ENCODE measurements around the gene FAM83C. TPM values are rescaled to one million over a fixed set of nuclear protein-coding genes. Genes with fewer than 3 reads are reported as not detected.

The FAM83C gene
- total RNA-seq, 1 experiment from 2014 or later = not detected

- Histone ChIP-seq H3K4me3 (ENCODE audit: insufficient read depth, low read depth, low read length) (no peak overlapping the region), H3K36me3 (replicated peaks; ENCODE audit: control insufficient read depth, insufficient read depth, low read length) (no peaks in the 10 kb centered on the region), H3K27me3 (ENCODE audit: control insufficient read depth, insufficient read depth, low read length) (no peaks in the 10 kb centered on the region)
- peak; percentile 69 for DNase-seq
Observed at GRCh38 chr20:35297155-35297554, 4.9 kb upstream of the FAM83C start.

- no peaks in the 10 kb centered on the region for H3K36me3 ChIP-seq (replicated peaks; ENCODE audit: control insufficient read depth, insufficient read depth, low read length)
- DNase-seq = peak; percentile 75
- H3K4me3 ChIP-seq (ENCODE audit: insufficient read depth, low read depth, low read length) = no peak overlapping the region
- no peaks in the 10 kb centered on the region for H3K27me3 ChIP-seq (ENCODE audit: control insufficient read depth, insufficient read depth, low read length)
Observed at GRCh38 chr20:35296101-35296554, 3.9 kb upstream of the FAM83C start.

- H3K36me3 ChIP-seq (replicated peaks; ENCODE audit: control insufficient read depth, insufficient read depth, low read length) = no peaks in the 10 kb centered on the region
- H3K4me3 ChIP-seq (ENCODE audit: insufficient read depth, low read depth, low read length) = no peak overlapping the region
- no peaks in the 10 kb centered on the region for H3K27me3 ChIP-seq (ENCODE audit: control insufficient read depth, insufficient read depth, low read length)
- no peak for DNase-seq
Observed at GRCh38 chr20:35295674-35296073, 3.4 kb upstream of the FAM83C start.

GRCh38 chr20:35295058-35295457 is 2.8 kb upstream of the FAM83C start:
- Histone ChIP-seq H3K36me3 (replicated peaks; ENCODE audit: control insufficient read depth, insufficient read depth, low read length) (no peaks in the 10 kb centered on the region), H3K27me3 (ENCODE audit: control insufficient read depth, insufficient read depth, low read length) (no peaks in the 10 kb centered on the region), H3K4me3 (ENCODE audit: insufficient read depth, low read depth, low read length) (no peak overlapping the region)
- no peak for DNase-seq

- no peaks in the 10 kb centered on the region for H3K27me3 ChIP-seq (ENCODE audit: control insufficient read depth, insufficient read depth, low read length)
- peak; percentile 29 for DNase-seq
- no peak overlapping the region for H3K4me3 ChIP-seq (ENCODE audit: insufficient read depth, low read depth, low read length)
- no peaks in the 10 kb centered on the region for H3K36me3 ChIP-seq (replicated peaks; ENCODE audit: control insufficient read depth, insufficient read depth, low read length)
Observed at GRCh38 chr20:35294293-35294685, 2.1 kb upstream of the FAM83C start.

- DNase-seq = peak; percentile 26
- no peak overlapping the region for H3K4me3 ChIP-seq (ENCODE audit: insufficient read depth, low read depth, low read length)
- no peaks in the 10 kb centered on the region for H3K36me3 ChIP-seq (replicated peaks; ENCODE audit: control insufficient read depth, insufficient read depth, low read length)
Observed at GRCh38 chr20:35293303-35294292, 1.4 kb upstream of the FAM83C start.

GRCh38 chr20:35292504-35293285 is 470 bp upstream of the FAM83C start:
- peak; percentile 52 for DNase-seq
- H3K36me3 ChIP-seq (replicated peaks; ENCODE audit: control insufficient read depth, insufficient read depth, low read length) = no peaks in the 10 kb centered on the region
- no peak overlapping the region for H3K4me3 ChIP-seq (ENCODE audit: insufficient read depth, low read depth, low read length)
- no peaks in the 10 kb centered on the region for H3K27me3 ChIP-seq (ENCODE audit: control insufficient read depth, insufficient read depth, low read length)

More at GRCh38 chr20:35293303-35294292, 1.4 kb upstream of the FAM83C start:
- no peaks in the 10 kb centered on the region for H3K27me3 ChIP-seq (ENCODE audit: control insufficient read depth, insufficient read depth, low read length)

GRCh38 chr20:35290887-35291417 is 1.3 kb downstream of the FAM83C start:
- Histone ChIP-seq H3K27me3 (ENCODE audit: control insufficient read depth, insufficient read depth, low read length) (no peaks in the 10 kb centered on the region), H3K36me3 (replicated peaks; ENCODE audit: control insufficient read depth, insufficient read depth, low read length) (no peaks in the 10 kb centered on the region), H3K4me3 (ENCODE audit: insufficient read depth, low read depth, low read length) (no peak overlapping the region)
- no peak for DNase-seq

- no peaks in the 10 kb centered on the region for H3K27me3 ChIP-seq (ENCODE audit: control insufficient read depth, insufficient read depth, low read length)
- peak; percentile 46 for DNase-seq
- H3K4me3 ChIP-seq (ENCODE audit: insufficient read depth, low read depth, low read length) = no peak overlapping the region
- H3K36me3 ChIP-seq (replicated peaks; ENCODE audit: control insufficient read depth, insufficient read depth, low read length) = no peaks in the 10 kb centered on the region
Observed at GRCh38 chr20:35290186-35290886, 1.9 kb downstream of the FAM83C start.

GRCh38 chr20:35288325-35289060 is 3.7 kb downstream of the FAM83C start:
- Histone ChIP-seq H3K4me3 (ENCODE audit: insufficient read depth, low read depth, low read length) (no peak overlapping the region), H3K36me3 (replicated peaks; ENCODE audit: control insufficient read depth, insufficient read depth, low read length) (no peaks in the 10 kb centered on the region; the same call in 1 of the 2 replicates), H3K27me3 (ENCODE audit: control insufficient read depth, insufficient read depth, low read length) (no peaks in the 10 kb centered on the region)
- DNase-seq = peak; percentile 49

GRCh38 chr20:35287509-35288324 is 4.5 kb downstream of the FAM83C start:
- peaks cover 2% of the 10 kb centered on the region for H3K36me3 ChIP-seq (replicated peaks; ENCODE audit: control insufficient read depth, insufficient read depth, low read length)
- no peaks in the 10 kb centered on the region for H3K27me3 ChIP-seq (ENCODE audit: control insufficient read depth, insufficient read depth, low read length)
- no peak overlapping the region for H3K4me3 ChIP-seq (ENCODE audit: insufficient read depth, low read depth, low read length)
- DNase-seq = peak; percentile 46

- peaks cover 5% of the 10 kb centered on the region for H3K36me3 ChIP-seq (replicated peaks; ENCODE audit: control insufficient read depth, insufficient read depth, low read length)
- H3K27me3 ChIP-seq (ENCODE audit: control insufficient read depth, insufficient read depth, low read length) = no peaks in the 10 kb centered on the region
- no peak for DNase-seq
- no peak overlapping the region for H3K4me3 ChIP-seq (ENCODE audit: insufficient read depth, low read depth, low read length)
Observed at GRCh38 chr20:35286899-35287508, 5.2 kb downstream of the FAM83C start.
